DMS53 treated with DMSO at 0.1 percent for 48 hours (cell line): ENCODE measurements around the gene SDK1.
"Not testable (repeated sequence)": the region's sequence is repeated elsewhere in the genome, so short reads cannot be mapped to it uniquely, and the experiment has no call there.

ENCODE experiments used
- DNase-seq: peaks from one replicate; lab custom pipeline; 2025; ENCODE audit not compliant: unreplicated experiment; lab: John Stamatoyannopoulos, UW

The SDK1 gene

GRCh38 chr7:3712841-3713240, 411.8 kb downstream of the SDK1 start:
- no peak for DNase-seq

- DNase-seq = no peak
These were observed 420.4 kb downstream of the SDK1 start for GRCh38 chr7:3721422-3721821.

GRCh38 chr7:3722396-3722922, 421.4 kb downstream of the SDK1 start:
- DNase-seq = no peak

DNA sequence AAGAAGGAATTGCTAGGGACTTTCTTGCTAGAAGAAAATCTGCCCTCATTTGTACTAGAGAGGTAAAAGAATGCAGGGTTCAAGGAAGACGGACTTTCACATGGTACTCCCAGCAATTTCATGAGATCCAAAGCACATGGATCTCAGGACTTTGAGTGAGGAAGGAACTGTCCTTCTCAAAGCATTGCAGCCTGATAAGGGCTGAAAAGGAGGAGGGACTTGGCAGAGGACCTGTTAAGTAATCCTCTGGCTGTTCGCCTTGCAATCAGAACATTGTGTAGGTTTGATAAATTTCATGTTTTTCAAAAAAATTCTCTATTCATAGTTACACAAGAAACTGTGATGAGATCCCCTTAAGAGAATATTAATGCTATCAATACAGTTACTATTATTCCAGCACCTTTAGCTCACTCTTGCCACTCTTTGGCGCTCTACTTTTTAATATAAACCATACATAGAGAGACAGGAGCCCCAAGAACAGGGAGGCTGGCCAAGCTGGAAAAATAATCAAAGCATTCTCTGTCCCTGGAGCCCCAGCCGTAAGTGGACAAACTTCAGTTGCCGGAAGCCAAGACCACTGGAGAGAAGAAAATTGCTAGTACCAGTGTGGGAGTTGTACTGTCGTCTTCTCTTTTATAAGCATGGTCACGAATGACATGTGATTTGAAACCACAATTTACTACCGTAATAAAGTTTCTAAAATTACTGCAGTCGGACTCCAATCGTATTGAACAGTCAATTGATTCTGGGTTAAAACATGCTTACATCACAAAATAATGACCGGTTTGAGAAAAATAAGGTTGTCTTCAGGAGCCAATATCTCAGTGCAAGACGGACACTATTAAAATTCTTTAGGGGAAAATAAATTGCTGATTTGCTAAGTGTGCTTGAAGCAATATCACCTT, 424.4 kb downstream of the SDK1 start:
- no peak for DNase-seq

DNA sequence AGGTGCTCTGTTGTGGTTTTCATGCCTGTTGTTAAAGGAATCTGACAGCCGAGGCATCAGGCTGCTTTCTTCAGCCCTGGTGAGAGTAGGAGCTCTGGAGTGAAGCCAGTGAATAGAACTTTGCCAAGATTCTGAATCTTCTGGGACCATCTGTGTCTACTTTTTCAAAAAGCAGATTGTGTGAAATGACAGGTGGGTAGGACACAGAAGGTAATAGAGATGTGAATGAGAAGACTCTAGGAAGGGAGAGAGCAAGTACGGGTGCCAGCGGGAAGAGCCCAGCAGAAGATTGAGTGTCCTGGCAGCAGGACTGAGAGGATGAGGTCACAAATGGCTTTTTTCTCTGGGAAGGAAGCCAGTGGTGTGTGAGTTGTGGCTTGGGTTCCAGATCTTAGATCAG, 429.2 kb downstream of the SDK1 start:
- DNase-seq = no peak

DNA sequence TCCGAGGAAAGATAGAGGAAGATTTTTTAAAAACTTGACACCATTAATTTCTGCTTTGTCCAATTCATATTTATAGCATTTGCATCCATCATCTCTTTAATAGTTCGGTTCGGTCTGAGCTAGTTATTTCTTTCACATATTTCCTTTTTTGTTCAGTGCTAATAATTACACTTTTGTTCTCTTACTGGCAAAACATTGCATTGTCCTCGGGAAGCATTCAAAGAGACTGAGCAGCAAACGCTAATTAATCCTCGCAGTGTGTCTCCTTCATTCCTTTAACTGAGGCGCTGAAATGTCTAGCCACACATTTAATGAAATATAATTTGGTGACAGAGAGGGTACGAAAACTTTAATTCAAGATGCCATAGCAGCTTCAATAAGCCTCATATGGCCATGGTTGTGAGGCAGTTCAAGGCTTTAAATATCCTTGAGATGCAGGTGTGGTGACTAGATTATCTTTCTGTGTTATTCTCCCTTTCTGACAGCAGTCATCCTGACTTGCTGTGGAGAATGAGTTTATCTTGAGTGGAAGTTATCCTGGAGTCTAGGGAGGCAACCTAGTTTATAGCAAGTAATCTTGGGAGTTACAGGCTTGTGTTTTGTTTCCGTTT, 431.4 kb downstream of the SDK1 start:
- DNase-seq = no peak

- DNase-seq = no peak
These were observed 432.6 kb downstream of the SDK1 start for GRCh38 chr7:3733541-3734140.

- no peak for DNase-seq
These were observed 437.9 kb downstream of the SDK1 start for GRCh38 chr7:3738964-3739363.

- DNase-seq = no peak
These were observed 438.9 kb downstream of the SDK1 start for GRCh38 chr7:3739983-3740382.

DNA sequence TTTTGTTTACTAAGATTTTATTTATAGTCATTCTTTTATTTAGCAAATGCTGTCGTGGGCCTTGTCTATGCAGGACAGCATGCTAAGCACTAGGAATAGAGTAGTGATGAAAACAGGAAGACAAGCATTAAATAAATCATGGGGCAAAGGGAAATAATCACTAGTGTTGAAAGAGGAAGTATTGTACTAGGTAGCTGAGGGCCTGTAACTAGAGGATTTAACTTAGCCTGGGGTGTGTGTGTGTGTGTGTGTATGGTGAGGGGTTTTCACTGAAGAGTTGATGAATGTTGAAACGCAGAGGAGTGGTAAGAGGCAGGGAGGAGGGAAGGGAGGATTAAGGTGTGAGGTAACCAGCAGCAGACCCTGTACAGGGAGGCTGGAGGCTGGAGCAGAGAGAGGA, 446.4 kb downstream of the SDK1 start:
- no peak for DNase-seq

DNA sequence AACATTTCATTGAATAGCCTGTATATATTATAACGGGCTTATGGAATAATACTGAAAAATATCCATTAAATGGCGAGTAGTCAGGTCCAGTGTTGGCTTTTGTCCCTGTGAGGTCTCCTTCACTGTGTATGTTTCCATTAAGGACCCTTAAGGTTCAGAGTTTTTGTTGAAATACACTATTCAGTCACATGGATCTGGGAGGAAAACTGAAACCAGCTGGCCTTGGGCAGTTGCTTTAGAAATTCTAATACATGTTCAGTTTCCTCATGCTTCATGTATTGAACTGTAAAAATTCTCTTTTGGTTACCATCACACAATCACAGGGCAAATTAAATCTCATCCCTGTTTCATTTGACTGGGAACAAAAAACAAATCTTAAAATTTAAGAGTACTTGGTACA, 447.3 kb downstream of the SDK1 start:
- DNase-seq = no peak

DNA sequence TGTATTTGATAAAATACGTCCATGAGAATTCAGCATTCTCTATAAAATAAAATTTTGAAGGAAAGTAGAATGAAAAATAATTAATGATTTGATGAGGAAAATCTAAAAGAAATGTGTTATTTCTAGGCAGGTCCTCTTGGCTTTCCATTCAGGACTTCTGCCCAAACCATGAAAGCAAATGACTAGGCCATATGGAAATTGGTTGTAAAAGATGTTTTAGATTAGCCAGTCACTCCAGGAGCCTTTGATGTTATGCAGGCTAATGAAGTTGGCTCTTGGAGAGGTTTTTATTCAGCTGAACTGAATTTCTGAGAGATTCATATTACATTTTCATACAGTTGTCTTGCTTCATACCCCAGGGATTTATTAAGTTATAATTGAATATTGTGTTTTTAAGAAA, 452.8 kb downstream of the SDK1 start:
- no peak for DNase-seq

DNA sequence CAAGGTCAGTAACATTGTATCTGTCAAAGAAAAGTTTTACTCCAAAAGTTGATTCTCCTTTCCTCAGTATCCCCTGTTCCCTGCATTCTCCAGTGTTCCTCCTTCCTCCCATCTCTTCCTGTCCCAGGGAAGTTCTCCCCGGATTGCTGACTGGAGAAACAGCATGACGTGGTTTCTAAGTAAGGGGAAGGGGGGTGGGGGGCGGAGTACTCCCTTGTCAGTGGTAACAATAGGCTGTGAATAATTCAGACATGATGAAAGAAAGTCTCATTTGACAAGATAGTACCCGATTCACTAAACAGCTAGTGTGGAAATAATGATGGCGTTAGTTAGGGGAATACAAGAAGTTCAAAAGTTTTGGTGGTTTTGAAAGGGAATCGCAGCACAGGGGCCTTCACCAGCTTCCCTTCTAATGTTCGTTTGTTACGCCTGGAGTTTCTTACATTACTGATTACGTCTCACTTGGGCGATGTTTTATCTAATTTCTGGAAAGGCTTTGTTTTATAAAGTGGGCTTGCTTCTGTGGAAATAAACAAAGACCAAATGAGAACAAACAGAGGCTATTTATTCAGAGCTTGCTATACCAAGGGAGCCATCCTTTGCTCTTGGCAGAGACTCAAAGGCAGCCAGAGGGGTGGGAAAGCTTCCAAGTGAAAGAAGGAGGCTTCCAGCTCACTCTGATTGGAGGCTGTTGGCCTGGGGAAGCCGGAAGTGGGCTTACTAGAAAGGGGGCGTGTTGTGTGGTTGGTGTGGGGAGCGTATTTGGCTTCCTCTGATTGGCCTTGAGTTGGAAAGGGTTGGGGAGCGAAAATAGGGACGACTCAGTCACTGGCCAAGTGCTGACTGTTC, 453.7 kb downstream of the SDK1 start:
- no peak for DNase-seq

- not testable (repeated sequence) for DNase-seq
These were observed 454.9 kb downstream of the SDK1 start for GRCh38 chr7:3755778-3756453.

GRCh38 chr7:3757059-3757458, 456.0 kb downstream of the SDK1 start:
- DNase-seq = no peak

- no peak for DNase-seq
These were observed 459.6 kb downstream of the SDK1 start for GRCh38 chr7:3760651-3761050.

- DNase-seq = no peak
These were observed 461.2 kb downstream of the SDK1 start for GRCh38 chr7:3762146-3762831.

- DNase-seq = no peak
These were observed 467.1 kb downstream of the SDK1 start for GRCh38 chr7:3767917-3768777.

DNA sequence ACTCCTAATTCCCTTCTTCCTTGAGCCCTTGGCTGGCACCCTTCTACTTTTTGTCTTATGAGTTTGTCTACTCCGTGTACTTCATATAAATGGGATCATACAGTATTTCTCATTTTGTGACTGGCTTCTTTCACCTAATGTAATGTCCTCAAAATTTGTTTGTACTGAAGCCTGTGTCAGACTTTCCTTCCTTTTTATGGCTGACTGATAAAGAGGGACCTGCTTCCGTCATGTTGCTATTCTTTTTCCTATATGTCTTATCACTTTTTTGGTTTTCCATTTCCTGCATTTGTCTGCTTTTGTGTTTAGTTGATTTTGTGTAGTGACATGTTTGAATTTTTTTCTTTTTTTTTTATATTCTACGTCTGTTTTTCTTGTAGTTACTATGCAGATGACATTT, 470.9 kb downstream of the SDK1 start:
- DNase-seq = no peak
